Measurements from ENCODE around the gene SMYD3.

GRCh38 chr1:246510147-246511030 is 3.3 kb upstream of the SMYD3 start:
- TF ChIP-seq, protein P1, sequence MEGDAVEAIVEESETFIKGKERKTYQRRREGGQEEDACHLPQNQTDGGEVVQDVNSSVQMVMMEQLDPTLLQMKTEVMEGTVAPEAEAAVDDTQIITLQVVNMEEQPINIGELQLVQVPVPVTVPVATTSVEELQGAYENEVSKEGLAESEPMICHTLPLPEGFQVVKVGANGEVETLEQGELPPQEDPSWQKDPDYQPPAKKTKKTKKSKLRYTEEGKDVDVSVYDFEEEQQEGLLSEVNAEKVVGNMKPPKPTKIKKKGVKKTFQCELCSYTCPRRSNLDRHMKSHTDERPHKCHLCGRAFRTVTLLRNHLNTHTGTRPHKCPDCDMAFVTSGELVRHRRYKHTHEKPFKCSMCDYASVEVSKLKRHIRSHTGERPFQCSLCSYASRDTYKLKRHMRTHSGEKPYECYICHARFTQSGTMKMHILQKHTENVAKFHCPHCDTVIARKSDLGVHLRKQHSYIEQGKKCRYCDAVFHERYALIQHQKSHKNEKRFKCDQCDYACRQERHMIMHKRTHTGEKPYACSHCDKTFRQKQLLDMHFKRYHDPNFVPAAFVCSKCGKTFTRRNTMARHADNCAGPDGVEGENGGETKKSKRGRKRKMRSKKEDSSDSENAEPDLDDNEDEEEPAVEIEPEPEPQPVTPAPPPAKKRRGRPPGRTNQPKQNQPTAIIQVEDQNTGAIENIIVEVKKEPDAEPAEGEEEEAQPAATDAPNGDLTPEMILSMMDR (conservative IDR thresholded peaks at IDR 0.05; ENCODE audit: low read length) = no peak
- TF ChIP-seq EZH2phosphoT487 (IDR thresholded peaks at IDR 0.05; ENCODE audit: borderline replicate concordance) = no peak

Data from Loucy (cell line).